ENCODE results near the gene PCOLCE2. TPM values are rescaled to one million over a fixed set of nuclear protein-coding genes. Genes with fewer than 3 reads are reported as not detected.

The PCOLCE2 gene
- total RNA-seq, 1 experiment from 2014 or later: 1.5 TPM

DNA sequence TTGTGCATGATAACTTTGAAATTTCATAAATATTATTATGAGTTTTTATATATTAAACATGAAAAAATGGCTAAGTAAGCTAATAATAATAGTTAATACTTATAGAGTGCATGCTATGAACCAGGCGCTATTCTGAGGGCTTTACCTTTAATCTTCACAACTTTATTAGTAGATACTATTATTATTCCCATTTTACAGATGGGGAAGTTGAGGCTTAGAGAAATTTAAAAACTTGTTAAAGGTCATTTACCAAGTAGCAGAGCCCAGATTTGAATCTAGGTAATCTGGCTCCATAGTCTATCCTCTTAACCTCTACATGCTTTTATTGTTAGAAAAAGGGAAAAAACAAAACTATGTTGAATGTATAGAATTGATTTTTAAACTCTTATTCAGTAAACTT, 104.7 kb downstream of the PCOLCE2 start:
- no peak overlapping the region for H3K27ac ChIP-seq
- no peaks in the 10 kb centered on the region for H3K4me1 ChIP-seq (replicated peaks; ENCODE audit: insufficient read depth)
- ChIA-PET CTCF (no interaction called here), POLR2A (ENCODE audit: unreplicated experiment) (no interaction called here)
- TF ChIP-seq EZH2 (IDR thresholded peaks at IDR 0.05; ENCODE audit: low read depth): no peak
- TF ChIP-seq, protein P1, sequence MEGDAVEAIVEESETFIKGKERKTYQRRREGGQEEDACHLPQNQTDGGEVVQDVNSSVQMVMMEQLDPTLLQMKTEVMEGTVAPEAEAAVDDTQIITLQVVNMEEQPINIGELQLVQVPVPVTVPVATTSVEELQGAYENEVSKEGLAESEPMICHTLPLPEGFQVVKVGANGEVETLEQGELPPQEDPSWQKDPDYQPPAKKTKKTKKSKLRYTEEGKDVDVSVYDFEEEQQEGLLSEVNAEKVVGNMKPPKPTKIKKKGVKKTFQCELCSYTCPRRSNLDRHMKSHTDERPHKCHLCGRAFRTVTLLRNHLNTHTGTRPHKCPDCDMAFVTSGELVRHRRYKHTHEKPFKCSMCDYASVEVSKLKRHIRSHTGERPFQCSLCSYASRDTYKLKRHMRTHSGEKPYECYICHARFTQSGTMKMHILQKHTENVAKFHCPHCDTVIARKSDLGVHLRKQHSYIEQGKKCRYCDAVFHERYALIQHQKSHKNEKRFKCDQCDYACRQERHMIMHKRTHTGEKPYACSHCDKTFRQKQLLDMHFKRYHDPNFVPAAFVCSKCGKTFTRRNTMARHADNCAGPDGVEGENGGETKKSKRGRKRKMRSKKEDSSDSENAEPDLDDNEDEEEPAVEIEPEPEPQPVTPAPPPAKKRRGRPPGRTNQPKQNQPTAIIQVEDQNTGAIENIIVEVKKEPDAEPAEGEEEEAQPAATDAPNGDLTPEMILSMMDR (conservative IDR thresholded peaks at IDR 0.05): no peak
- H3K4me2 ChIP-seq: no peak overlapping the region
- intact Hi-C loops (cut with micrococcal nuclease; ENCODE audit: unreplicated experiment): no loop called here
- H3K36me3 ChIP-seq (ENCODE audit: low read depth): no peaks in the 10 kb centered on the region
- H3K9me3 ChIP-seq (ENCODE audit: insufficient read depth, low read depth): no peaks in the 10 kb centered on the region
- no peaks in the 10 kb centered on the region for H4K20me1 ChIP-seq (ENCODE audit: insufficient read depth)
- no peak overlapping the region for H2AFZ ChIP-seq
- BruUV-seq (replicated peaks): no TSS peak
- H3K4me3 ChIP-seq: no peak overlapping the region
- no peaks in the 10 kb centered on the region for H3K27me3 ChIP-seq (ENCODE audit: insufficient read depth, low read depth)
- DNase-seq: no peak
- H3F3A ChIP-seq (ENCODE audit: insufficient read depth, low read depth): no peaks in the 10 kb centered on the region
- no peaks in the 10 kb centered on the region for H3K79me2 ChIP-seq (ENCODE audit: low read depth)
- no peaks in the 10 kb centered on the region for H3K9me2 ChIP-seq (ENCODE audit: insufficient read depth)

DNA sequence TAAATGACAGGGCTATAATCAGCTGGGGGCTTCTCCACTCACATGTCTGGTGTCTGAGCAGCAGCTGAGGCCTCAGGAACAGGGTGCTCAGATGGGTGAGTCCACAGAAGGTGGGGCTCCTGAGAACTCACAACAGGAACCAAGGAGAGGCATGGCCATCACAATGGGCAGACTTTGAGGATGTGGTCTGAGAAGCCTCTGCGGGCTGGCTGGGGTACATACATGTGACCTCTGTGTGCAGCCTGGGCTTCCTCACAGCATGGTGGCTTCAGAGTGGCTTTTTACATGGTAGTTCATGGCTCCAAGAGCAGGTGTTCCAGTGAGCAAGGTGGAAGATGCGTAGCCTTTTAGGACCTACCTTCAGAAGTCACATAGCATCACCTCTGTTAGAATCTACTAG, 106.3 kb downstream of the PCOLCE2 start:
- Histone ChIP-seq H2AFZ (no peak overlapping the region), H3K4me3 (no peak overlapping the region), H4K20me1 (ENCODE audit: insufficient read depth) (no peaks in the 10 kb centered on the region), H3F3A (ENCODE audit: insufficient read depth, low read depth) (no peaks in the 10 kb centered on the region), H3K27me3 (ENCODE audit: insufficient read depth, low read depth) (no peaks in the 10 kb centered on the region), H3K27ac (no peak overlapping the region), H3K4me1 (replicated peaks; ENCODE audit: insufficient read depth) (no peaks in the 10 kb centered on the region), H3K79me2 (ENCODE audit: low read depth) (no peaks in the 10 kb centered on the region), H3K9me2 (ENCODE audit: insufficient read depth) (no peaks in the 10 kb centered on the region), H3K4me2 (no peak overlapping the region), H3K36me3 (ENCODE audit: low read depth) (no peaks in the 10 kb centered on the region), H3K9me3 (ENCODE audit: insufficient read depth, low read depth) (no peaks in the 10 kb centered on the region)
- ChIA-PET CTCF (no interaction called here), POLR2A (ENCODE audit: unreplicated experiment) (no interaction called here)
- TF ChIP-seq EZH2 (IDR thresholded peaks at IDR 0.05; ENCODE audit: low read depth): no peak
- TF ChIP-seq, protein P1 (conservative IDR thresholded peaks at IDR 0.05): no peak
- intact Hi-C loops (cut with micrococcal nuclease; ENCODE audit: unreplicated experiment): no loop called here
- no TSS peak for BruUV-seq (replicated peaks)
- DNase-seq: no peak

DNA sequence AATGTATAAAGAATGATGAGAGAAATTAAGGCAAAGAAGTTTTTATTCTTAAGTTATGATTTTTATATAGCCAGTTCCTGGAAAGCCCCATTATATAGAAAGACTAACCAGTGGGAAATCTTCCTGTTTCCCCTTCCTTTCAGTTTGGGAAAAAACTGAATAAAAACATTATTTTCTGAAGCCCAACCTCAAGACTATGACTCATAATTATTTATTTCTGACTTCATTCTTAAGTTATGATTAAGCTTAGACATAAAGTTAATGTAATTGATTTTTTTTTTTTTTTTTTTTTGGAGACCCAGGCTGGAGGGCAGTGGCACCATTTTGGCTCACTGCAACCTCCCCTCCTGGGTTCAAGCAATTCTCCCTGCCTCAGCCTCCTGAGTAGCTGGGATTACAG, 109.3 kb downstream of the PCOLCE2 start:
- H3K9me3 ChIP-seq (ENCODE audit: insufficient read depth, low read depth): no peaks in the 10 kb centered on the region
- no TSS peak for BruUV-seq (replicated peaks)
- TF ChIP-seq EZH2 (IDR thresholded peaks at IDR 0.05; ENCODE audit: low read depth): no peak
- TF ChIP-seq, protein P1 (conservative IDR thresholded peaks at IDR 0.05): no peak
- no peak overlapping the region for H3K4me3 ChIP-seq
- H3F3A ChIP-seq (ENCODE audit: insufficient read depth, low read depth): no peaks in the 10 kb centered on the region
- H4K20me1 ChIP-seq (ENCODE audit: insufficient read depth): no peaks in the 10 kb centered on the region
- H3K4me2 ChIP-seq: no peak overlapping the region
- no peak overlapping the region for H3K27ac ChIP-seq
- no peaks in the 10 kb centered on the region for H3K4me1 ChIP-seq (replicated peaks; ENCODE audit: insufficient read depth)
- no peaks in the 10 kb centered on the region for H3K27me3 ChIP-seq (ENCODE audit: insufficient read depth, low read depth)
- no peaks in the 10 kb centered on the region for H3K9me2 ChIP-seq (ENCODE audit: insufficient read depth)
- no peaks in the 10 kb centered on the region for H3K79me2 ChIP-seq (ENCODE audit: low read depth)
- H2AFZ ChIP-seq: no peak overlapping the region
- no peak for DNase-seq
- ChIA-PET POLR2A (ENCODE audit: unreplicated experiment) (no interaction called here), CTCF (no interaction called here)
- no peaks in the 10 kb centered on the region for H3K36me3 ChIP-seq (ENCODE audit: low read depth)
- intact Hi-C loops (cut with micrococcal nuclease; ENCODE audit: unreplicated experiment): no loop called here

Measured in PC-9 (cell line).